Endodermal cell (in vitro differentiated cells): ENCODE measurements around the gene TRIM74. TPM values are rescaled to one million over a fixed set of nuclear protein-coding genes. Genes with fewer than 3 reads are reported as not detected.
A peak's percentile ranks its signal among the peaks of the same experiment; 100 is the strongest.
"Not testable (repeated sequence)": the region's sequence is repeated elsewhere in the genome, so short reads cannot be mapped to it uniquely, and the experiment has no call there.

Source experiments
- DNase-seq: peaks from one replicate; pipeline ENCODE4 v3.0.0-alpha.2; 2017
- H3K27ac ChIP-seq: 2 replicates; pipeline ENCODE4 v1.5.1; 2013; ENCODE audit warnings: mild to moderate bottlenecking, low read depth, low read length, moderate library complexity
- H3K27me3 ChIP-seq: 2 replicates; pipeline ENCODE4 v1.6.1; 2013; ENCODE audit warnings: mild to moderate bottlenecking, low read length, moderate library complexity; ENCODE audit not compliant: insufficient read depth, control insufficient read depth, poor library complexity, severe bottlenecking
- H3K36me3 ChIP-seq: 2 replicates; pipeline ENCODE4 v1.7.0; 2013; ENCODE audit warnings: mild to moderate bottlenecking, low read length, moderate library complexity; ENCODE audit not compliant: control insufficient read depth, insufficient read depth
- H3K4me1 ChIP-seq: one replicate; pipeline ENCODE4 v1.7.0; 2013; ENCODE audit warnings: low read length; ENCODE audit not compliant: control insufficient read depth, insufficient read depth
- H3K4me3 ChIP-seq: 2 replicates; pipeline ENCODE4 v1.5.1; 2013; ENCODE audit warnings: mild to moderate bottlenecking, low read length, moderate library complexity
- H3K9ac ChIP-seq: 2 replicates; pipeline ENCODE4 v1.6.1; 2013; ENCODE audit warnings: mild to moderate bottlenecking, low read length, moderate library complexity; ENCODE audit not compliant: poor library complexity, severe bottlenecking; ENCODE audit errors: extremely low read depth
- H3K9me3 ChIP-seq: 2 replicates; pipeline ENCODE4 v1.6.1; 2013; ENCODE audit warnings: mild to moderate bottlenecking, low read length, moderate library complexity; ENCODE audit not compliant: control insufficient read depth
- H3K27ac Mint-ChIP-seq: 2 replicates; pipeline ENCODE4 v1.8.0; 2020; ENCODE audit warnings: mixed read lengths
- H3K27me3 Mint-ChIP-seq: 2 replicates; pipeline ENCODE4 v1.8.0; 2021; ENCODE audit warnings: mild to moderate bottlenecking, mixed read lengths; ENCODE audit not compliant: insufficient read depth
- H3K36me3 Mint-ChIP-seq: 2 replicates; pipeline ENCODE4 v1.8.0; 2020; ENCODE audit warnings: low read depth, mixed read lengths
- H3K4me1 Mint-ChIP-seq: 2 replicates; pipeline ENCODE4 v1.8.0; 2020; ENCODE audit warnings: mixed read lengths
- H3K4me3 Mint-ChIP-seq: 2 replicates; pipeline ENCODE4 v1.8.0; 2020; ENCODE audit warnings: mild to moderate bottlenecking, moderate library complexity, mixed read lengths
- H3K9me3 Mint-ChIP-seq: 2 replicates; pipeline ENCODE4 v1.8.0; 2020; ENCODE audit warnings: mild to moderate bottlenecking, mixed read lengths
- WGBS, 2 experiments: methylation state at CpG; one replicate each; pipeline versions ENCODE4 v1.1.5 to v1.1.7; 2013; ENCODE audit warnings: missing lambda C conversion rate in 2 of 2, mixed read lengths in 1 of 2; ENCODE audit not compliant: insufficient coverage in 1 of 2, insufficient read length in 1 of 2; 5-methylcytosine and 5-hydroxymethylcytosine counted together
- total RNA-seq, 2 donors: library from RNA; stranded (reverse); fragmentation: NEBNext Ultra II Directional in 1 of 2; extraction: Animal tissue kit (Norgen Biotek cat#: 25700) in 1 of 2; gene quantifications; 2 replicates in 1 of 2; 3 replicates in 1 of 2; pipeline ENCODE4 v1.2.1, GENCODE V29; 2021
- TF ChIP-seq, protein P1 (sequence below): fragments of 200-600 bp; sonication (generic); conservative IDR thresholded peaks from 2 replicates; pipeline ENCODE4 v1.5.0; 2021; ENCODE audit warnings: antibody characterized with exemption, mild to moderate bottlenecking

TRIM74 gene
- total RNA-seq, 2 donors from 2014 or later: 0.55 TPM; not detected in 1

GRCh38 chr7:72914756-72915525 is 54.3 kb downstream of the TRIM74 start:
- not testable (repeated sequence) for H3K27me3 Mint-ChIP-seq, H3K9me3 ChIP-seq, H3K9me3 Mint-ChIP-seq, H3K4me3 Mint-ChIP-seq, H3K4me1 Mint-ChIP-seq, H3K27ac ChIP-seq, H3K4me3 ChIP-seq, H3K27me3 ChIP-seq, H3K9ac ChIP-seq, H3K4me1 ChIP-seq
- H3K36me3 ChIP-seq: peaks cover 16% of the 10 kb centered on the region
- WGBS, 2 experiments: 63 to 75% methylated on average over 5 to 9 of the region's 9 CpGs
- peak; percentile 67 for DNase-seq
- H3K27ac Mint-ChIP-seq: peak overlapping the region; percentile 79
- peaks cover 50% of the 10 kb centered on the region for H3K36me3 Mint-ChIP-seq
- TF ChIP-seq, protein P1, sequence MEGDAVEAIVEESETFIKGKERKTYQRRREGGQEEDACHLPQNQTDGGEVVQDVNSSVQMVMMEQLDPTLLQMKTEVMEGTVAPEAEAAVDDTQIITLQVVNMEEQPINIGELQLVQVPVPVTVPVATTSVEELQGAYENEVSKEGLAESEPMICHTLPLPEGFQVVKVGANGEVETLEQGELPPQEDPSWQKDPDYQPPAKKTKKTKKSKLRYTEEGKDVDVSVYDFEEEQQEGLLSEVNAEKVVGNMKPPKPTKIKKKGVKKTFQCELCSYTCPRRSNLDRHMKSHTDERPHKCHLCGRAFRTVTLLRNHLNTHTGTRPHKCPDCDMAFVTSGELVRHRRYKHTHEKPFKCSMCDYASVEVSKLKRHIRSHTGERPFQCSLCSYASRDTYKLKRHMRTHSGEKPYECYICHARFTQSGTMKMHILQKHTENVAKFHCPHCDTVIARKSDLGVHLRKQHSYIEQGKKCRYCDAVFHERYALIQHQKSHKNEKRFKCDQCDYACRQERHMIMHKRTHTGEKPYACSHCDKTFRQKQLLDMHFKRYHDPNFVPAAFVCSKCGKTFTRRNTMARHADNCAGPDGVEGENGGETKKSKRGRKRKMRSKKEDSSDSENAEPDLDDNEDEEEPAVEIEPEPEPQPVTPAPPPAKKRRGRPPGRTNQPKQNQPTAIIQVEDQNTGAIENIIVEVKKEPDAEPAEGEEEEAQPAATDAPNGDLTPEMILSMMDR: peak; percentile 80

DNA sequence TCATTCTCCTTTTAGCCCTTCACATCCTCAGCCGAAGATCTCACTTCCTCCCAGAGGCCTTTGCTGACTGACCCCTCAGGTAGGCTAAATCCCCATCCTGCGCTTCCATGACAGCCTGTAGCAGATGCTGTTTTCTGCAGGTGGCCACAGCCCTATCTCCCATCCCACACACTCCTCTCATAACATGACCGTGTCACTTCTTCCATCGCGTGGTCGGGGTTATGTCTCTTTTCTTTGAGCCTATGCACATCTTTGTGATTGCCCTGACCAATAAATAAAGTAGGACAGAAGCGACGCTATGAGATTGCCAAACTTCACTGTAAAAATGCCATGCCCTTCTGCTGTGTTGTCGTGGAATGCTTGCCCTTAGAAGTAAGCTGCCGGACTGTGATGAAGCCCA is 55.5 kb downstream of the TRIM74 start:
- H3K27ac Mint-ChIP-seq: peak overlapping the region; percentile 11
- H3K9me3 ChIP-seq, H3K9ac ChIP-seq, H3K4me1 Mint-ChIP-seq, H3K4me3 ChIP-seq, H3K4me1 ChIP-seq, H3K27me3 ChIP-seq, H3K27ac ChIP-seq, H3K9me3 Mint-ChIP-seq, H3K27me3 Mint-ChIP-seq, H3K4me3 Mint-ChIP-seq, DNase-seq: not testable (repeated sequence)
- H3K36me3 ChIP-seq: peaks cover 16% of the 10 kb centered on the region
- 94 to 96% methylated on average over 8 to 10 of the region's 10 CpGs for WGBS, 2 experiments
- peaks cover 54% of the 10 kb centered on the region for H3K36me3 Mint-ChIP-seq

GRCh38 chr7:72911395-72911794 is 57.9 kb downstream of the TRIM74 start:
- DNase-seq: not testable (repeated sequence)
- WGBS, 2 experiments: 100% methylated on average over 2 of the region's 12 CpGs; no CpG with 5 or more reads in 1 of the 2 experiments

More at GRCh38 chr7:72911395-72911794, 57.9 kb downstream of the TRIM74 start:
- Mint-ChIP-seq H3K9me3 (peaks cover 22% of the 10 kb centered on the region), H3K36me3 (peaks cover 65% of the 10 kb centered on the region)
- peaks cover 15% of the 10 kb centered on the region for H3K36me3 ChIP-seq
- not testable (repeated sequence) for H3K27me3 ChIP-seq, H3K4me3 ChIP-seq, H3K4me3 Mint-ChIP-seq, H3K9ac ChIP-seq, H3K27me3 Mint-ChIP-seq, H3K27ac ChIP-seq, H3K4me1 ChIP-seq, H3K4me1 Mint-ChIP-seq, H3K27ac Mint-ChIP-seq
- H3K9me3 ChIP-seq: peaks cover 17% of the 10 kb centered on the region

Other genes with a start within 250 kb of the TRIM74 start
- gene TYW1B, start 141.3 kb downstream of the TRIM74 start, total RNA-seq: 1 to 10 TPM; 3.7 to 3.9 TPM
- gene POM121, start 44.4 kb downstream of the TRIM74 start, total RNA-seq: 10 to 100 TPM; 51.6 to 56.0 TPM
- not detected for gene SPDYE8, start 60.3 kb upstream of the TRIM74 start, total RNA-seq
- not detected for gene SPDYE11, start 88.4 kb upstream of the TRIM74 start, total RNA-seq
- not detected for gene SPDYE9, start 116.6 kb upstream of the TRIM74 start, total RNA-seq